HEK293T (cell line): ENCODE measurements around the gene PEAK1.

Experiments used
- CTCF ChIA-PET: fragments of 350-600 bp; formaldehyde crosslinking; extraction: SDS; loops from one replicate; lab custom pipeline; 2021; ENCODE audit warnings: antibody characterized with exemption, inconsistent platforms; lab: Yijun Ruan, JAX
- POLR2A ChIA-PET: fragments of 350-600 bp; formaldehyde crosslinking; extraction: SDS; loops from one replicate; lab custom pipeline; 2020; ENCODE audit warnings: antibody characterized with exemption, inconsistent platforms; lab: Yijun Ruan, JAX
- DNase-seq: peaks from one replicate; pipeline ENCODE4 v3.0.0; 2012; ENCODE audit warnings: mixed read lengths; ENCODE audit errors: extremely low spot score
- ARNT ChIP-seq: fragments of 450-650 bp; IDR thresholded peaks from 2 replicates; pipeline ENCODE4 v1.6.1; 2017; ENCODE audit warnings: mild to moderate bottlenecking
- BHLHE40 ChIP-seq: fragments of 450-650 bp; IDR thresholded peaks from 2 replicates; pipeline ENCODE4 v1.6.1; 2016; ENCODE audit warnings: mild to moderate bottlenecking, moderate library complexity, borderline replicate concordance
- CTBP1 ChIP-seq: fragments of 450-650 bp; IDR thresholded peaks from 2 replicates; pipeline ENCODE4 v1.6.1; 2016; ENCODE audit warnings: borderline replicate concordance
- ELF4 ChIP-seq: fragments of 450-650 bp; IDR thresholded peaks from 2 replicates; pipeline ENCODE4 v1.6.1; 2017; ENCODE audit warnings: antibody characterized with exemption
- FOXA1 ChIP-seq: fragments of 450-650 bp; IDR thresholded peaks from 2 replicates; pipeline ENCODE4 v1.6.1; 2016; ENCODE audit warnings: mild to moderate bottlenecking
- FOXK2 ChIP-seq: fragments of 450-650 bp; IDR thresholded peaks from 2 replicates; pipeline ENCODE4 v1.6.1; 2016; ENCODE audit warnings: mild to moderate bottlenecking
- FOXM1 ChIP-seq: fragments of 450-650 bp; IDR thresholded peaks from 2 replicates; pipeline ENCODE4 v1.6.1; 2017; ENCODE audit warnings: mild to moderate bottlenecking, borderline replicate concordance
- HDGF ChIP-seq: fragments of 450-650 bp; IDR thresholded peaks from 2 replicates; pipeline ENCODE4 v1.6.1; 2017; ENCODE audit warnings: antibody characterized with exemption, borderline replicate concordance
- L3MBTL2 ChIP-seq: fragments of 450-650 bp; conservative IDR thresholded peaks from 2 replicates; pipeline ENCODE4 v1.6.1; 2016; ENCODE audit warnings: mild to moderate bottlenecking
- LEF1 ChIP-seq: fragments of 450-650 bp; IDR thresholded peaks from 2 replicates; pipeline ENCODE4 v1.6.1; 2017; ENCODE audit warnings: mild to moderate bottlenecking, borderline replicate concordance
- NFRKB ChIP-seq: fragments of 450-650 bp; IDR thresholded peaks from 2 replicates; pipeline ENCODE4 v1.6.1; 2016; ENCODE audit warnings: mild to moderate bottlenecking, moderate library complexity
- PKNOX1 ChIP-seq: fragments of 450-650 bp; IDR thresholded peaks from 2 replicates; pipeline ENCODE4 v1.6.1; 2016
- SP1 ChIP-seq: fragments of 450-650 bp; IDR thresholded peaks from 2 replicates; pipeline ENCODE4 v1.6.1; 2017
- SUZ12 ChIP-seq: fragments of 450-650 bp; IDR thresholded peaks from 2 replicates; pipeline ENCODE4 v1.6.1; 2016; ENCODE audit warnings: mild to moderate bottlenecking
- TARDBP ChIP-seq: fragments of 450-650 bp; IDR thresholded peaks from 2 replicates; pipeline ENCODE4 v1.6.1; 2016
- ZNF384 ChIP-seq: fragments of 450-650 bp; IDR thresholded peaks from 2 replicates; pipeline ENCODE4 v1.6.1; 2016

Gene PEAK1

GRCh38 chr15:77446840-77447390, 27.0 kb upstream of the PEAK1 start:
- TF ChIP-seq SP1 (no peak), FOXK2 (no peak), TARDBP (no peak), ARNT (no peak), FOXA1 (no peak), BHLHE40 (no peak), ZNF384 (no peak), NFRKB (no peak), LEF1 (no peak), FOXM1 (no peak), HDGF (no peak), SUZ12 (no peak), CTBP1 (no peak), ELF4 (no peak), L3MBTL2 (no peak), PKNOX1 (no peak)
- ChIA-PET CTCF (interaction anchor here (0.6 kb wide), 1 partner anchor 579 kb away, joined by 3 read pairs; no protein-coding TSS in a partner anchor), POLR2A (no interaction called here)
- no peak for DNase-seq

- TF ChIP-seq SP1 (no peak), CTBP1 (no peak), HDGF (no peak), PKNOX1 (no peak; the same call in 1 of the 2 replicates), SUZ12 (no peak), FOXA1 (no peak), NFRKB (no peak), ARNT (no peak), FOXK2 (no peak), LEF1 (no peak), FOXM1 (no peak), ZNF384 (no peak), L3MBTL2 (no peak), ELF4 (no peak), TARDBP (no peak), BHLHE40 (no peak)
- DNase-seq: no peak
- ChIA-PET POLR2A (interaction anchor here (1.0 kb wide), 1 partner anchor 103 kb away, joined by 4 read pairs; no protein-coding TSS in a partner anchor), CTCF (no interaction called here)
These were observed 20.6 kb upstream of the PEAK1 start for GRCh38 chr15:77440378-77440999.

GRCh38 chr15:77437264-77437663, 17.4 kb upstream of the PEAK1 start:
- CTCF ChIA-PET: no interaction called here
- no peak for DNase-seq
- POLR2A ChIA-PET: no interaction called here
- no peak for TF ChIP-seq NFRKB
- no peak for TF ChIP-seq HDGF
- no peak for TF ChIP-seq CTBP1
- TF ChIP-seq FOXM1: no peak
- TF ChIP-seq ARNT: no peak
- no peak for TF ChIP-seq PKNOX1
- no peak for TF ChIP-seq SUZ12
- TF ChIP-seq ELF4: no peak
- no peak for TF ChIP-seq FOXK2
- TF ChIP-seq BHLHE40: no peak

GRCh38 chr15:77436822-77437221, 16.9 kb upstream of the PEAK1 start:
- no peak for DNase-seq
- TF ChIP-seq FOXM1 (no peak), PKNOX1 (no peak), NFRKB (no peak), ARNT (no peak), ZNF384 (no peak), FOXK2 (no peak), FOXA1 (no peak), BHLHE40 (no peak), SUZ12 (no peak)
- POLR2A ChIA-PET: no interaction called here
- CTCF ChIA-PET: no interaction called here

- CTCF ChIA-PET: no interaction called here
- DNase-seq: no peak
- TF ChIP-seq L3MBTL2: no peak
- TF ChIP-seq ELF4: no peak
- no peak for TF ChIP-seq HDGF
- POLR2A ChIA-PET: interaction anchor here (1.0 kb wide), 1 partner anchor 10 kb away, joined by 3 read pairs; the partner anchor contains the start of gene HMG20A
These were observed 10.7 kb upstream of the PEAK1 start for GRCh38 chr15:77430652-77431051.
